Endothelial cell (in vitro differentiated cells): ENCODE measurements around the gene ANKS3. TPM values are rescaled to one million over a fixed set of nuclear protein-coding genes. Genes with fewer than 3 reads are reported as not detected.
"Not testable (repeated sequence)": the region's sequence is repeated elsewhere in the genome, so short reads cannot be mapped to it uniquely, and the experiment has no call there.

Source experiments
- DNase-seq: peaks from one replicate; pipeline ENCODE4 v3.0.0; 2021; ENCODE audit warnings: low spot score
- H3K27ac Mint-ChIP-seq: one replicate; pipeline ENCODE4 v1.8.0; 2021; ENCODE audit warnings: mixed read lengths, inconsistent platforms; ENCODE audit not compliant: unreplicated experiment
- H3K27me3 Mint-ChIP-seq: one replicate; pipeline ENCODE4 v1.8.0; 2021; ENCODE audit warnings: mild to moderate bottlenecking, moderate library complexity, mixed read lengths, inconsistent platforms; ENCODE audit not compliant: unreplicated experiment
- H3K36me3 Mint-ChIP-seq: one replicate; pipeline ENCODE4 v1.8.0; 2021; ENCODE audit warnings: mild to moderate bottlenecking, low read depth, mixed read lengths, inconsistent platforms; ENCODE audit not compliant: unreplicated experiment
- H3K4me1 Mint-ChIP-seq: one replicate; pipeline ENCODE4 v1.8.0; 2021; ENCODE audit warnings: mild to moderate bottlenecking, mixed read lengths, inconsistent platforms; ENCODE audit not compliant: unreplicated experiment
- H3K4me3 Mint-ChIP-seq: one replicate; pipeline ENCODE4 v1.8.0; 2021; ENCODE audit warnings: mild to moderate bottlenecking, mixed read lengths, inconsistent platforms; ENCODE audit not compliant: unreplicated experiment
- H3K9me3 Mint-ChIP-seq: one replicate; pipeline ENCODE4 v1.8.0; 2021; ENCODE audit warnings: mixed read lengths, inconsistent platforms; ENCODE audit not compliant: unreplicated experiment
- CTCF ChIP-seq: fragments of 200-600 bp; sonication (generic); IDR thresholded peaks from one replicate; pipeline ENCODE4 v1.5.0; 2021; ENCODE audit warnings: antibody characterized with exemption; ENCODE audit not compliant: unreplicated experiment
- total RNA-seq: library from RNA; stranded (reverse); fragmentation: NEBNext Ultra II Directional; extraction: Animal tissue kit (Norgen Biotek cat#: 25700); gene quantifications from one replicate; pipeline ENCODE4 v1.2.1, GENCODE V29; 2021; ENCODE audit not compliant: unreplicated experiment

Gene ANKS3
- total RNA-seq, 1 donor from 2014 or later, result 15.6 TPM

GRCh38 chr16:4744555-4745273 is 10.6 kb upstream of the ANKS3 start:
- H3K36me3 Mint-ChIP-seq, result peaks cover 4% of the 10 kb centered on the region
- no peak for TF ChIP-seq CTCF
- no peaks in the 10 kb centered on the region for H3K4me1 Mint-ChIP-seq
- no peak overlapping the region for H3K4me3 Mint-ChIP-seq
- peaks cover 1% of the 10 kb centered on the region for H3K27me3 Mint-ChIP-seq
- H3K27ac Mint-ChIP-seq, result no peak overlapping the region
- no peaks in the 10 kb centered on the region for H3K9me3 Mint-ChIP-seq
- no peak for DNase-seq

DNA sequence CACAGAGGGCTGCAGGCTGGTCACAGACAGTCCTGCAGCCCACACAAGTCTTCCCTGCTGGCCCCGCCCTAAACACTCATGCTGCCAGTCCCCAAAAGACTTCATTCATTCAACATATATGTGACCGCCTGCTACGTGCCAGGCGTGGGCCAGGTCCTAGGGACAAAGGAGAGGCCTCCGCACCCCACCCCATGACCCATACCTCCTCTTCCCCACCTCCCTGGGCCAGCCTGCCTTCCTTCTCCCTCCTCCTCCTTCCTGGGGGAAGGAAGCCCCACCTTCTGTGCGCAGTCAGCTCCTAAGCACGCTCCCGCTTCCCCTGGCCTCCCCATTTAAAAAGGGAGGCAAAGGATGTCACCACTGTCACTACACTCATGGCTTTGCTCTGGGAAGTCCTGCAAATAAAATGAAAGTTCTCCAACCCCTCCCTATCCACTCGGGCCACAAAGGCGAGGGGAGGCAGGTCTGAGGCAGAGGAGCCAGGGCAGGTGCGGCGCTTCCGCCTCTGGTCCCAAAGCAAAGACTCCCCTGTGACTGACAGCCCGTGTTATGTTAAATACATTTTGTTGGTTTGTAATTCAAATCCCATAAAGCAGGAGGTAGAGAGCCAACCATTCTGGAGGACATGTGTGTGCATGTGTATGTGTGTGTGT is 9.3 kb upstream of the ANKS3 start:
- no peak overlapping the region for H3K4me3 Mint-ChIP-seq
- H3K36me3 Mint-ChIP-seq, result no peaks in the 10 kb centered on the region
- no peak overlapping the region for H3K27ac Mint-ChIP-seq
- no peaks in the 10 kb centered on the region for H3K9me3 Mint-ChIP-seq
- TF ChIP-seq CTCF, result no peak
- peaks cover 1% of the 10 kb centered on the region for H3K27me3 Mint-ChIP-seq
- no peaks in the 10 kb centered on the region for H3K4me1 Mint-ChIP-seq
- no peak for DNase-seq

DNA sequence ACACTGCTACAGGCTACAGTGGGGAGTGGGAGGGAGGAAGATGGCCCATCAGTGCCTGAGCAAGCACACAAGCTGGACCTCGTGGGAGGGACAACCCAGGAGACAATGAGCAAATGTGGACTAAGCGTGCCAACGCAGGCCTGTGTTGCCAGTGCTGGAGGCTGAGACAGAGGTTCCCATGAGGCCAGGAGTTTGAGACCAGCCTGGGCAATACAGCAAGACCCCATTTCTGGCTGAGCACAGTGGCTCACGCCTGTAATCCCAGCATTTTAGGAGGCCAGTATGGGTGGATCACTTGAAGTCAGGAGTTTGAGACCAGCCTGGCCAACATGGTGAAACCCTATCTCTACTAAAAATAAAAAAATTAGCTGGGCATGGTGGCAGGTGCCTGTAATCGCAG is 4.3 kb upstream of the ANKS3 start:
- H3K36me3 Mint-ChIP-seq, H3K4me3 Mint-ChIP-seq, DNase-seq, H3K4me1 Mint-ChIP-seq, H3K27me3 Mint-ChIP-seq, H3K9me3 Mint-ChIP-seq, H3K27ac Mint-ChIP-seq: not testable (repeated sequence)

DNA sequence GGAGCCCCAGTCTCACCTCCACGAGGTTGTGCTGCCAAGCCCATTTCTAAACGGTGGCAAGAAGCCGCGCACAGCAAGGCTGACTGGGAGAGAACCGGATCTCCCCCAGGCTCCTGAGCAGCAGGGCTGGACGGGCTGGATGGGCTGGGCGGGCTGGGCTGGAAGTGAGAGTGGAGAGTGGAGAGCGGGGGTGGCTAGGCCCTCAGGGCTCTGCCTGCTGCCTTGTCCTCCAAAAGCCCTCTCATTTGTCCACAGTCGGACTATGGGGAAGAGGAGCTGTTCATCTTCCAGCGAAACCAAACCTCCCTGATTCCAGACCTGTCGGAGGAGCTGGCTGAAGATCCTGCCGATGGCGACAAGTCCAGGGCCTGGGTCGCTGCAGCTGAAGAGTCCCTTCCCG is 3.5 kb upstream of the ANKS3 start:
- Mint-ChIP-seq H3K27me3 (peaks cover 8% of the 10 kb centered on the region), H3K9me3 (no peaks in the 10 kb centered on the region), H3K36me3 (peaks cover 4% of the 10 kb centered on the region), H3K4me1 (peaks cover 5% of the 10 kb centered on the region), H3K27ac (no peak overlapping the region), H3K4me3 (no peak overlapping the region)
- no peak for TF ChIP-seq CTCF
- DNase-seq, result no peak

- Mint-ChIP-seq H3K27ac (no peak overlapping the region), H3K36me3 (peaks cover 4% of the 10 kb centered on the region), H3K4me1 (peaks cover 5% of the 10 kb centered on the region), H3K9me3 (no peaks in the 10 kb centered on the region), H3K27me3 (peaks cover 8% of the 10 kb centered on the region), H3K4me3 (peak overlapping the region; percentile 38)
- no peak for TF ChIP-seq CTCF
- DNase-seq, result no peak
Observed at GRCh38 chr16:4736546-4736945, 2.5 kb upstream of the ANKS3 start.
